CD1c-positive myeloid dendritic cell (primary cell): ENCODE measurements around the gene CDC45.
"Not testable (repeated sequence)": the region's sequence is repeated elsewhere in the genome, so short reads cannot be mapped to it uniquely, and the experiment has no call there.

ENCODE experiments used
- DNase-seq: peaks from one replicate; pipeline ENCODE4 v3.0.0-alpha.2; 2016; ENCODE audit errors: extremely low spot score

CDC45 gene

GRCh38 chr22:19479355-19480172, at the start of gene CDC45:
CDC45 (plus strand) TSS chr22:19479920; CDS start chr22:19479969, 49 bp downstream.
- DNase-seq: peak; percentile 98

GRCh38 chr22:19429950-19430889, 49.5 kb upstream of the CDC45 start:
- peak; percentile 54 for DNase-seq

GRCh38 chr22:19430890-19431541, 48.7 kb upstream of the CDC45 start:
- peak; percentile 11 for DNase-seq

- DNase-seq: peak; percentile 85
Measured at GRCh38 chr22:19431649-19432132, 48.0 kb upstream of the CDC45 start, which contains the start of gene HIRA. HIRA (minus strand) TSS chr22:19431733; CDS start chr22:19431476, 257 bp downstream.

- DNase-seq: peak; percentile 97
Measured at GRCh38 chr22:19432133-19432851, 47.4 kb upstream of the CDC45 start, which contains the start of gene MRPL40. MRPL40 (plus strand) TSS chr22:19432545; CDS start chr22:19432555, 10 bp downstream.

- DNase-seq: no peak
Measured at GRCh38 chr22:19434401-19434800, 45.3 kb upstream of the CDC45 start.

GRCh38 chr22:19434829-19435580, 44.7 kb upstream of the CDC45 start:
- DNase-seq: no peak

- not testable (repeated sequence) for DNase-seq
Measured at GRCh38 chr22:19436444-19437161, 43.1 kb upstream of the CDC45 start.

GRCh38 chr22:19438298-19438697, 41.4 kb upstream of the CDC45 start:
- peak; percentile 25 for DNase-seq

GRCh38 chr22:19440411-19441195, 39.1 kb upstream of the CDC45 start:
- no peak for DNase-seq

- DNase-seq: no peak
Measured at GRCh38 chr22:19442166-19442565, 37.6 kb upstream of the CDC45 start.

GRCh38 chr22:19443544-19444211, 36.0 kb upstream of the CDC45 start:
- no peak for DNase-seq

- DNase-seq: not testable (repeated sequence)
Measured at GRCh38 chr22:19445279-19445982, 34.3 kb upstream of the CDC45 start.

GRCh38 chr22:19446603-19447329, 33.0 kb upstream of the CDC45 start:
- DNase-seq: no peak

- DNase-seq: peak; percentile 95
Measured at GRCh38 chr22:19447330-19448075, 32.2 kb upstream of the CDC45 start, which contains the start of gene C22orf39. C22orf39 (minus strand) TSS chr22:19447711; CDS start chr22:19447688, 23 bp downstream.

- DNase-seq: peak; percentile 11
Measured at GRCh38 chr22:19448076-19448607, 31.6 kb upstream of the CDC45 start.
